HCT116 (cell line): Measurements from ENCODE around the gene PHOSPHO2. TPM values are rescaled to one million over a fixed set of nuclear protein-coding genes. Genes with fewer than 3 reads are reported as not detected.

Source experiments
- ATAC-seq: fragments of 200-7000 bp; cut with Tn5 transposase; 2 replicates; pipeline ENCODE4 v1.9.1; 2020; ENCODE audit warnings: mild to moderate bottlenecking, moderate library complexity
- BruUV-seq: library from RNA; stranded (reverse); fragments of 400-500 nt; replicated peaks from 2 replicates; lab custom pipeline; 2021; lab: Mats Ljungman, UMichigan
- CTCF ChIA-PET: fragments of 300-600 bp; sonication (Branson Sonifier 250); formaldehyde crosslinking; loops from one replicate; lab custom pipeline; 2021; ENCODE audit warnings: antibody characterized with exemption; lab: Charles Lee
- POLR2A ChIA-PET: fragments of 300-600, 350-600 bp; sonication (Branson Sonifier 250); formaldehyde crosslinking; loops from one replicate; lab custom pipeline; 2021; ENCODE audit warnings: antibody characterized with exemption; lab: Charles Lee
- RAD21 ChIA-PET, 2 experiments: fragments of 300-600 bp; sonication (Branson Sonifier 250); formaldehyde crosslinking; loops; one replicate each; lab custom pipeline; 2023; ENCODE audit warnings: low total read pairs in 2 of 2; ENCODE audit not compliant: uncharacterized antibody in 2 of 2, unreplicated experiment in 2 of 2, low non-redundant PET in 1 of 2; lab: Charles Lee
- DNase-seq: peaks from one replicate; pipeline ENCODE4 v3.0.0-alpha.2; 2010; ENCODE audit warnings: low read depth, low spot score
- H2AFZ ChIP-seq: fragments of 200-600 bp; shearing (Covaris generic), sonication (generic); 2 replicates; pipeline ENCODE4 v1.6.1; 2017; ENCODE audit warnings: low read depth, mixed run types, mixed read lengths, antibody characterized with exemption, low read length; ENCODE audit not compliant: poor library complexity, severe bottlenecking
- H3K27ac ChIP-seq: 2 replicates; pipeline ENCODE4 v1.5.1; 2012; ENCODE audit warnings: low read depth, low read length
- H3K27me3 ChIP-seq: fragments of 200-600 bp; sonication (generic); 2 replicates; pipeline ENCODE4 v1.6.1; 2016; ENCODE audit warnings: mixed run types, low read length, mixed read lengths; ENCODE audit not compliant: insufficient read depth
- H3K36me3 ChIP-seq, 2 experiments: fragments of 200-500 bp in 1 of 2; fragments of 200-600 bp in 1 of 2; sonication (Bioruptor generic) in 1 of 2; sonication (generic) in 1 of 2; 2 replicates each; pipeline versions ENCODE4 v1.5.1 to v1.6.1; 2014 to 2016; ENCODE audit warnings: low read length in 2 of 2, inconsistent platforms in 1 of 2, mixed read lengths in 1 of 2, mixed run types in 1 of 2; ENCODE audit not compliant: insufficient read depth in 2 of 2, control insufficient read depth in 1 of 2
- H3K4me1 ChIP-seq, 2 experiments: fragments of 200-600 bp in 1 of 2; sonication (generic) in 1 of 2; 2 replicates each; pipeline versions ENCODE4 v1.5.1 to v1.6.1; 2012 to 2017; ENCODE audit warnings: low read length in 2 of 2, inconsistent platforms in 1 of 2, mild to moderate bottlenecking in 1 of 2, mixed read lengths in 1 of 2, mixed run types in 1 of 2, moderate library complexity in 1 of 2; ENCODE audit not compliant: insufficient read depth in 2 of 2, control insufficient read depth in 1 of 2
- H3K4me2 ChIP-seq: fragments of 200-600 bp; sonication (generic); 2 replicates; pipeline ENCODE4 v1.6.1; 2017; ENCODE audit warnings: mixed run types, low read length, mixed read lengths
- H3K4me3 ChIP-seq, 2 experiments: fragments of 200-600 bp in 1 of 2; sonication (generic) in 1 of 2; replicated peaks in 1 of 2; 2 replicates each; pipeline ENCODE4 v1.5.1; 2011 to 2016; ENCODE audit warnings: low read length in 2 of 2, control low read depth in 1 of 2, low read depth in 1 of 2, mild to moderate bottlenecking in 1 of 2, mixed read lengths in 1 of 2, mixed run types in 1 of 2
- H3K79me2 ChIP-seq: fragments of 200-600 bp; sonication (generic); 2 replicates; pipeline ENCODE4 v1.6.1; 2017; ENCODE audit warnings: mild to moderate bottlenecking, mixed run types, low read length, moderate library complexity, mixed read lengths; ENCODE audit not compliant: insufficient read depth
- H3K9ac ChIP-seq: fragments of 200-600 bp; sonication (generic); 2 replicates; pipeline ENCODE4 v1.6.1; 2016; ENCODE audit warnings: low read length, mixed read lengths
- H3K9me2 ChIP-seq: fragments of 200-600 bp; sonication (generic), shearing (Covaris generic); 2 replicates; pipeline ENCODE4 v1.6.1; 2017; ENCODE audit warnings: mixed run types, mild to moderate bottlenecking, moderate library complexity; ENCODE audit not compliant: insufficient read depth
- H3K9me3 ChIP-seq, 2 experiments: fragments of 200-500 bp in 1 of 2; fragments of 200-600 bp in 1 of 2; sonication (Bioruptor generic) in 1 of 2; sonication (generic) in 1 of 2; 2 replicates each; pipeline ENCODE4 v1.6.1; 2014 to 2017; ENCODE audit warnings: low read length in 2 of 2, mixed read lengths in 2 of 2, inconsistent platforms in 1 of 2, low read depth in 1 of 2, mild to moderate bottlenecking in 1 of 2, mixed run types in 1 of 2, moderate library complexity in 1 of 2; ENCODE audit not compliant: control insufficient read depth in 1 of 2, insufficient read depth in 1 of 2
- H4K20me1 ChIP-seq: fragments of 200-600 bp; sonication (generic), shearing (Covaris generic); 2 replicates; pipeline ENCODE4 v1.6.1; 2017; ENCODE audit warnings: mixed run types, mild to moderate bottlenecking, moderate library complexity; ENCODE audit not compliant: insufficient read depth
- CBX3 ChIP-seq: IDR thresholded peaks from 2 replicates; pipeline ENCODE4 v1.6.1; 2012; ENCODE audit warnings: low read depth
- EGR1 ChIP-seq: IDR thresholded peaks from 2 replicates; pipeline ENCODE4 v1.6.1; 2012; ENCODE audit warnings: low read depth
- ELF1 ChIP-seq: IDR thresholded peaks from 2 replicates; pipeline ENCODE4 v1.6.1; 2012; ENCODE audit warnings: low read depth, borderline replicate concordance
- EZH2 ChIP-seq: fragments of 200-600 bp; sonication (generic); IDR thresholded peaks from 2 replicates; pipeline ENCODE4 v1.6.1; 2017; ENCODE audit warnings: antibody characterized with exemption, mixed run types
- EZH2phosphoT487 ChIP-seq: fragments of 200-600 bp; IDR thresholded peaks from 2 replicates; pipeline ENCODE4 v1.6.1; 2018; ENCODE audit warnings: antibody characterized with exemption, borderline replicate concordance
- FOSL1 ChIP-seq: IDR thresholded peaks from 2 replicates; pipeline ENCODE4 v1.6.1; 2012; ENCODE audit warnings: low read depth
- JUND ChIP-seq: IDR thresholded peaks from 2 replicates; pipeline ENCODE4 v1.6.1; 2012
- POLR2AphosphoS5 ChIP-seq: IDR thresholded peaks from 2 replicates; pipeline ENCODE4 v1.6.1; 2011; ENCODE audit warnings: mild to moderate bottlenecking, low read depth, low read length, moderate library complexity
- RAD21 ChIP-seq: IDR thresholded peaks from 2 replicates; pipeline ENCODE4 v1.6.1; 2012; ENCODE audit warnings: low read depth, mild to moderate bottlenecking
- SIN3A ChIP-seq: IDR thresholded peaks from 2 replicates; pipeline ENCODE4 v1.6.1; 2012; ENCODE audit warnings: low read depth
- SP1 ChIP-seq: IDR thresholded peaks from 2 replicates; pipeline ENCODE4 v1.6.1; 2012; ENCODE audit warnings: low read depth
- SRF ChIP-seq: IDR thresholded peaks from 2 replicates; pipeline ENCODE4 v1.6.1; 2012; ENCODE audit warnings: low read depth
- TCF7L2 ChIP-seq: IDR thresholded peaks from 2 replicates; pipeline ENCODE4 v1.7.0; 2011; ENCODE audit warnings: borderline replicate concordance, inconsistent platforms; ENCODE audit not compliant: insufficient read depth, insufficient read length; ENCODE audit errors: extremely low read depth
- ZFX ChIP-seq: fragments of 450-650 bp; IDR thresholded peaks from 2 replicates; pipeline ENCODE4 v1.6.1; 2017
- ZNF274 ChIP-seq: fragments of 200-500 bp; sonication (Bioruptor generic); IDR thresholded peaks from 2 replicates; pipeline ENCODE4 v1.6.1; 2014; ENCODE audit warnings: mild to moderate bottlenecking, low read depth, low read length, inconsistent platforms
- intact Hi-C: fragments of 100-400 bp; cut with micrococcal nuclease; formaldehyde crosslinking; loops from 2 replicates; pipeline ENCODE4 v1.10.0; 2022
- total RNA-seq: library from RNA; stranded (reverse); gene quantifications from one replicate; pipeline ENCODE4 v1.2.1, GENCODE V29; 2021; ENCODE audit not compliant: unreplicated experiment
- TF ChIP-seq, protein P1 (sequence below): IDR thresholded peaks from 2 replicates; pipeline ENCODE4 v1.6.1; 2011; ENCODE audit warnings: mild to moderate bottlenecking, low read length, moderate library complexity; ENCODE audit not compliant: insufficient replicate concordance; ENCODE audit errors: extremely low read depth

PHOSPHO2 gene
- total RNA-seq, 1 experiment from 2014 or later: 2.8 TPM

DNA sequence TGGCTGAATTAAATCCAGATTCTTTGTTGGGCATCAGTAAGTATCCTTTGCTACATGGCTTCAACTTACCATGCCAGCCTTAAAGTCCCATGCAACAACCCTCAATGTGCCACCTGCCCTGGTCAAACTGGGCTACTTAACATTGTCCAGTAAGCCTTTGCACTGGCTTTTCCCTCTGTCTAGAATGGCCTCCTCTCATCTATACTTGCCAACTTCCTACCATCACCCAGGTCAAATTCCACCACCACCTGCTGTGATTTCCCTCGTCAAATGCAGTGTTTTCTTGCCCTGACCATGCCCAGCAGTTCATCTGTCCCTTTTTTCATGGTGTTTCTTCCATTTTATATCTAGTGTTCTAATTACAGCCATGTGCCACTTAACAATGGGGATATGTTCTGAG lies 45.1 kb downstream of the PHOSPHO2 start:
- H3K4me1 ChIP-seq: peaks cover 7 to 28% of the 10 kb centered on the region in 2 experiments; a peak in 3 of 4 replicates
- ChIA-PET POLR2A (no interaction called here), CTCF (no interaction called here), RAD21 (no interaction called here)
- DNase-seq (no peak), ATAC-seq (no peak)
- H3K9me3 ChIP-seq: no peaks in the 10 kb centered on the region
- no peak overlapping the region for H3K27ac ChIP-seq
- no peaks in the 10 kb centered on the region for H4K20me1 ChIP-seq
- H3K4me2 ChIP-seq: no peak overlapping the region; the same call in 1 of the 2 replicates
- H3K79me2 ChIP-seq: peaks cover 65% of the 10 kb centered on the region
- TF ChIP-seq ZNF274: no peak
- no peak for TF ChIP-seq EGR1
- TF ChIP-seq ZFX: no peak
- TF ChIP-seq JUND: no peak
- TF ChIP-seq SP1: no peak
- H3K4me3 ChIP-seq: no peak overlapping the region
- H3K36me3 ChIP-seq: peaks cover 8 to 28% of the 10 kb centered on the region in 2 experiments; a peak in 3 of 4 replicates
- H3K9ac ChIP-seq: no peak overlapping the region
- BruUV-seq: no TSS peak
- H2AFZ ChIP-seq: no peak overlapping the region
- no peaks in the 10 kb centered on the region for H3K27me3 ChIP-seq
- H3K9me2 ChIP-seq: no peaks in the 10 kb centered on the region
- intact Hi-C loops: no loop called here

DNA sequence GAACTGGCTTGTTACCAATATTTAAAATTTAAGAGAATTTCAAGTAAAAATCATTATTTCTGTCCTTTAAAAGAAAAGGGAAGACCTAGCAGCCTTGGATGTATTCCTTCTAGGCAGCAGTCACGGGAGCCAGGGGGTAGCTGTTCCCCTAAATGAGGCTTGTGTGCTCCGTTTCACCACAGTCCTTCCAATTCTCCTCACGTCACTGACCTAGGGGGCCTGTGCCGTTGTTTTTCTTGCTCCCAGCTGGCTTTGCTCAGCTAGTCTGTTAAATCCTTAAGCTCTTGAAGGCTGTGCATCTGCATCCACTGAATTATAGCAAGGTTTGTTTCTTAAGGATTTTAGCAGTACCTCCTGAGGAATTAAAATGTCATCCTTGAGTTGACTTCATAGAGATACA lies 49.3 kb downstream of the PHOSPHO2 start:
- ChIA-PET RAD21 (no interaction called here), POLR2A (no interaction called here), CTCF (no interaction called here)
- no peak overlapping the region for H2AFZ ChIP-seq
- no peak for TF ChIP-seq ELF1
- TF ChIP-seq, protein P1, sequence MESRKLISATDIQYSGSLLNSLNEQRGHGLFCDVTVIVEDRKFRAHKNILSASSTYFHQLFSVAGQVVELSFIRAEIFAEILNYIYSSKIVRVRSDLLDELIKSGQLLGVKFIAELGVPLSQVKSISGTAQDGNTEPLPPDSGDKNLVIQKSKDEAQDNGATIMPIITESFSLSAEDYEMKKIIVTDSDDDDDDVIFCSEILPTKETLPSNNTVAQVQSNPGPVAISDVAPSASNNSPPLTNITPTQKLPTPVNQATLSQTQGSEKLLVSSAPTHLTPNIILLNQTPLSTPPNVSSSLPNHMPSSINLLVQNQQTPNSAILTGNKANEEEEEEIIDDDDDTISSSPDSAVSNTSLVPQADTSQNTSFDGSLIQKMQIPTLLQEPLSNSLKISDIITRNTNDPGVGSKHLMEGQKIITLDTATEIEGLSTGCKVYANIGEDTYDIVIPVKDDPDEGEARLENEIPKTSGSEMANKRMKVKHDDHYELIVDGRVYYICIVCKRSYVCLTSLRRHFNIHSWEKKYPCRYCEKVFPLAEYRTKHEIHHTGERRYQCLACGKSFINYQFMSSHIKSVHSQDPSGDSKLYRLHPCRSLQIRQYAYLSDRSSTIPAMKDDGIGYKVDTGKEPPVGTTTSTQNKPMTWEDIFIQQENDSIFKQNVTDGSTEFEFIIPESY: no peak
- TF ChIP-seq POLR2AphosphoS5: no peak
- TF ChIP-seq SRF: no peak
- no peak for TF ChIP-seq JUND
- TF ChIP-seq EZH2phosphoT487: no peak
- no peak for TF ChIP-seq CBX3
- no peak for TF ChIP-seq RAD21
- no peak for TF ChIP-seq SIN3A
- no peak for TF ChIP-seq EZH2
- TF ChIP-seq TCF7L2: no peak
- TF ChIP-seq FOSL1: no peak
- H3K9ac ChIP-seq: no peak overlapping the region
- H3K27me3 ChIP-seq: no peaks in the 10 kb centered on the region
- H3K9me3 ChIP-seq: no peaks in the 10 kb centered on the region
- H3K4me2 ChIP-seq: no peak overlapping the region
- no peak overlapping the region for H3K4me3 ChIP-seq
- intact Hi-C loops: no loop called here
- no peak for DNase-seq
- H3K27ac ChIP-seq: no peak overlapping the region
- H3K36me3 ChIP-seq: peaks cover 12 to 35% of the 10 kb centered on the region in 2 experiments; a peak in 3 of 4 replicates
- no peaks in the 10 kb centered on the region for H3K9me2 ChIP-seq
- H3K79me2 ChIP-seq: peaks cover 33% of the 10 kb centered on the region
- H3K4me1 ChIP-seq: peaks cover 4 to 8% of the 10 kb centered on the region in 2 experiments; a peak in 3 of 4 replicates
- BruUV-seq: no TSS peak
- H4K20me1 ChIP-seq: no peaks in the 10 kb centered on the region
- no peak for ATAC-seq
